ENCODE results near the gene ITGB1BP1.

GRCh38 chr2:9407363-9407811 is 15.9 kb downstream of the ITGB1BP1 start:
- TF ChIP-seq POLR2A (IDR thresholded peaks at IDR 0.05; ENCODE audit: low read depth, low read length) (no peak), TAF1 (IDR thresholded peaks at IDR 0.05; ENCODE audit: borderline replicate concordance, low read depth, low read length) (no peak)
